Measurements from ENCODE around the gene NWD2.
"Not testable (repeated sequence)": the region's sequence is repeated elsewhere in the genome, so short reads cannot be mapped to it uniquely, and the experiment has no call there.

The NWD2 gene

GRCh38 chr4:37393321-37393720, 148.8 kb downstream of the NWD2 start:
- DNase-seq = no peak

DNA sequence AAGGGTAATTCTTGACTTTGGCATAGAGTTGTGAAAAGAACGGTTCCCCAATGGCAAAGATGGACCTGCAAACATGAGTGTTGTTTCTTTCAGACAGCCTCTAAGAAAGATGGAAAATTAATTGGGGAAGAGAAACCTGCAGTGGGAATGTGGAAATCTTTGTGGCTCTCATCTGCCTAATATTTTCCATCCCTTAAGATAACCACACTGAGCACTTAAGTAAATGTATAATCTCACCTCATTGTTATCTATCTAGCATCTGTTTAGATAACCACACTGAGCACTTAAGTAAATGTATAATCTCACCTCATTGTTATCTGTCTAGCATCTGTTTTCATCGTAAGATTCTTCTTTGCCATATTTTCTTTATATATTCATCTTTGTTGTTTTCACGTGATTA, 149.3 kb downstream of the NWD2 start:
- no peak for DNase-seq

DNA sequence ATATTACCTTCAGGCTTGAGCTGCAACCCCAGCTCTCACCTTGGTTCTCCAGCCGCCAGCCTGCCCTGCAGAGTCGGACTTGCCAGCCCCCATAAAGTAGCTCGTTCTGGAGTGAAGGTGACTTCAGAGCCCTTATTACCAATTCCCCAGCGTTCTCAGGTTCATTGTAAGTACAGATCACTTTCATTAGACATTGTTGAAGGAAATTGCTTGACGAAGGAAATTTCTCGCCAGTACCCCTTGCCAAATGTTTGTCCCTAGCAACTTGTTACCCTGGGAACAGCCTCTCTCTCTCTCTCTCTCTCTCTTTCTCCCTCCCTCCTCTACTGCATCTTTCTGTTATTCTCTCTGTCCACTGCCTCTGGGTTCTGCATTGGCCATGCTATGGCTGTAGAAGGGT, 153.0 kb downstream of the NWD2 start:
- no peak for DNase-seq

GRCh38 chr4:37400241-37400881, 155.8 kb downstream of the NWD2 start:
- DNase-seq = no peak

- DNase-seq = not testable (repeated sequence)
Observed at GRCh38 chr4:37407938-37408826, 163.6 kb downstream of the NWD2 start.

DNA sequence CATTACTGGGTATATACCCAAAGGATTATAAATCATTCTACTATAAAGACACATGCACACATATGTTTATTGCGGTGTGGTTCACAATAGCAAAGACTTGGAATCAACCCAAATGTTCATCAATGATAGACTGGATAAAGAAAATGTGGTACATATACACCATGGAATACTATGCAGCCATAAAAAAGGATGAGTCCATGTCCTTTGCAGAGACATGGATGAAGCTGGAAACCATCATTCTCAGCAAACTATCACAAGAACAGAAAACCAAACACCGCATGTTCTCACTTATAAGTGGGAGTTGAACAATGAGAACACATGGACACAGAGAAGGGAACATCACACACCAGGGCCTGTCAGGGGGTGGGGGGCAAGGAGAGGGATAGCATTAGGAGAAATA, 169.1 kb downstream of the NWD2 start:
- not testable (repeated sequence) for DNase-seq

GRCh38 chr4:37415845-37416369, 171.4 kb downstream of the NWD2 start:
- no peak for DNase-seq

DNA sequence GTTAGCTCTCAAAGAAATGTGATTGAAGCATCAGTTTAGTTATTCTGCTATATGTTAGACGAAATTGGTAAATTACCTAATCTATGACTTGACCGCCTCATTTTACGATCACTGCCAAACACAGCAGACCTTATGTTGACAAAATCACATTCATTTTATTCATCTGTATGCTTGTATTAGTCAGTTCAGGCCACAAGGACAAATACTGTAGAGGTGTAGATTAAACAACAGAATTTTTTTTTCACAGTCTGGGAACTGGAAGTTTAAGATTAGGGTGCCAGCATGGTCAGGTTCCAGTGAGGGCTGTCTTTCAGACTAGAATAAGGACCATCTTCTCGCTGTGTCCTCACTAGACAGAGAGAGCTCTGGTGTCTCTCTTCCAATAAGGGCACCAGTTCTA, 177.1 kb downstream of the NWD2 start:
- DNase-seq = no peak

GRCh38 chr4:37422102-37422501, 177.6 kb downstream of the NWD2 start:
- no peak for DNase-seq

DNA sequence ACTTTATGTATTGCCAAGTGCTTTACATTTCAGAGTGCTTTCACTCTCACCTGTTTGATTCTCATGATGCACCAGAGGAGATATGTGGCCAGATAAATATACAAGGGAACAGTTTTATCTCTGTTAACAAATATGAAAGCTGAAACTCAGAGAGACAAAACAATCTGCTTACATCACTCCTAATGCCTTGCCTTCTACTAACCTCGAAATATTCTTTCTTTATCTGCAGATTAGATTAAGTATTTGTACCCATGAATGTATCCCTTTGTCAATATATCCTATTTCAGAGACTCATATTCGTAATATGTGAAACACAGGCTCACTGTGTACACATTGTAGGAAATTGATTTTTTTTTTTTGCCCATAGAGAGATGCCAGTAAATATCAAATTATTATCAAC, 178.1 kb downstream of the NWD2 start:
- DNase-seq = no peak

GRCh38 chr4:37423310-37423709, 178.8 kb downstream of the NWD2 start:
- no peak for DNase-seq

DNA sequence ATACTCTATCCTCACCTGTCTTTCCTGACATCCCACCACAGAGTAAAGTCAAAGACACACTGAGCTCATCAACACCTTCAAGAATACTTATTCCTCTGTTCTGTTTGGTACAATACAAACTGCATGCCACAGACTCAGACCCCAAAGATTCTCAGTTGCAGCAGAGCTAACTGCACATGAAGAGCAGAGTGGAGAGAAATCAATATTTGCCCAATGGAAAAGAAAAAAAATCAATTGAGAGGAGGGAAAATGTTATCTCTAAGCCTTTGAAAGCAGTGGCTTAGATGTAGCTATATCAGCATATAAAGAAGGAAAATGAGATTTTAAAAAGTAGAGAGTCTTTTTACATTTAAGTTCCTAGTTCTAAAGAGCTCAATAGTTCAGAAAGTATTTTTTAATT, 180.2 kb downstream of the NWD2 start:
- DNase-seq = no peak

GRCh38 chr4:37425857-37426256, 181.3 kb downstream of the NWD2 start:
- no peak for DNase-seq

GRCh38 chr4:37427193-37427592, 182.7 kb downstream of the NWD2 start:
- DNase-seq = no peak

DNA sequence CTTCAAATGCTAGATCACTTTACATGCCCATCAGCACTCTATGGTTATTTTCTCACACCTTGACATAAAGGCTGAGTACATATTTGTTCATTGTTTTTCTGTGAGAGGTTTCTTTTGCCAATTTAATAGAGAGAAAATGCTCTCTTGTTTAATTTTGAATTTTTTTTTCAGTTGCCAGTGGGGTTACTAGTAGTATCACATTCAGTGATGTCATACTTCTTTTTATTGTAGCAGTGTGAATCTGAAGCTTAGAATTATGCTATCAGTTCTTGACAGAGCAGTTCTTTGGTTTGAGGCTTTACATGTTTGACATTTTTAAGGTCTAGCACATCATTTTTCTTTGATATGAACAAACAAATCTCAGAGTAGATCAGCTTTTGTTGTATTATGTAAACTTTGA, 185.4 kb downstream of the NWD2 start:
- no peak for DNase-seq

GRCh38 chr4:37430718-37431416, 186.3 kb downstream of the NWD2 start:
- DNase-seq = no peak

GRCh38 chr4:37431417-37431743, 186.8 kb downstream of the NWD2 start:
- no peak for DNase-seq

DNA sequence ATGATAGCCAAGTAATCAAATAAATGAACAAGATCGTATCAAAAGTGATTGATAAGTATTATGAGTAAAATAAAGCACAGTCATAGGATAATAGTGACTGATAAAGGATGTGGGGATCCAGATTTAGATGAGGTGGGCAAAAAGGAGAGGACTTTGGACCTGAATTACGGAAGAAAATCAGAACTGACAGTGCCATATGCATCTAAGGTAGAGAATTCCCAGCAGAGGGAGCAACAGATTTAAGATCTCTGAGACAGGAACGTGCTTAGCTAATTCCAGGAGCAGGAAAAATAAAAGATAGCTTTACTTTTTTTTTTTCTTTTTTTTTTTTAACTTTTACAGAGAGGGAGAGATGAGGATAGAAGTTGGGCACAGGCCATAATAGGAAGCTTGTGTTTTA, 189.9 kb downstream of the NWD2 start:
- DNase-seq = no peak

- DNase-seq = no peak
Observed at GRCh38 chr4:37436546-37436945, 192.0 kb downstream of the NWD2 start.

GRCh38 chr4:37437163-37437562, 192.6 kb downstream of the NWD2 start:
- no peak for DNase-seq

GRCh38 chr4:37438564-37439279, 194.2 kb downstream of the NWD2 start:
- no peak for DNase-seq

DNA sequence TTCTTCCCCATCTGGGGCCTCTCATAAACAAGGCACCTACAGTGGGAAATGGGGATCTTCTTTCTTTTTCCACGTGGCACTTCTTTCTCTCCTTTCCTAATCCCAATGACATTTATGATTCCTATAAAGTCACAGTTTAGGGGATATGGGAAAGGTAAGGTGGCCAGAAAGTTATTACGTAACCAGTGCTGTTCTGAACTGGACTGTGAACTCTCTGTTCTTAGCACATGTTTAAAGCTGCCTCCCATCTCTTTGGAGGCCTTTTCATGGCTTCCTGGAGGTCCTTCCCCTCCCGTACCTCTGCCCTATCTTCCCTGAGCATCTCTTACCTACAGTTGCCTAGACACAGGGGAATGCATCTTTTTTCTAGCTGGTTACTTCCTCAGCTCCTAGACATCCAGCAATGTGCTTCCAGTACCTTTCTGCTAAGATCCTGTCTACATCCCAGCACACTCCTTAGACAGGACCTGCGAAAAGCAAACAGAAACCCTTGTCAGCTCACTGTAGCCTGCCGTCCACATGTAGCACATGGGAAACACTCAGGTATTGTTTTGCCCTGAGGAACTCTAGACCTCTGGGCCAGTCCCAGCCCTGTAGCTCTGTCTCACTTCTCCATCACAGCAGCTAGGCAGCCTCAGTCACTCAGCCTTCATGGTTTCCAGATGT, 195.4 kb downstream of the NWD2 start:
- no peak for DNase-seq

DNA sequence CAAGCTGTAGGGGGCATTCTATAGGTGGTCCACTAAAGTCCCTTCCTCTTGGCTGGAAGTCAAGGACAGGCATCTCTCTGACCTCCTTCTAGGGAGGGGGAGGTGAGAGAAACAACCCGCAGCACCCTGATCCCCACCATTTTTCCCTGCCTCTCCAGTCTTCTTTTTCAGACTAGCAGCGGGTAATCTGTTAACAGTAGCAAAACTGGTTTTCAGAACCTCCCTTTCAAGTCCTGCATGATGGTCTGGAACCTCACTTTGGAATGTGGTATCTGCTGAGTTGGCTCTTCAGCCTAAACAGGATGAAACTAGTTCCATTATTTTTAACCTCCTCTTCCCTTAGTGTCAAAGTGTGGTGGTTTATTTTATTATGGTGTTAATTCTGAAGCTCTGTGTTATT, 196.0 kb downstream of the NWD2 start:
- no peak for DNase-seq

All from stimulated activated CD4-positive, alpha-beta T cell treated with anti-CD3 and anti-CD28 coated beads, Interleukin-2, amount 100 ng/mL, for 24 hours (primary cell).